Endothelial cell of umbilical vein (primary cell): ENCODE results near the gene TCAP. TPM values are rescaled to one million over a fixed set of nuclear protein-coding genes. Genes with fewer than 3 reads are reported as not detected.

Experiments used
- BruUV-seq: library from RNA; stranded (reverse); fragments of 400-500 nt; replicated peaks from 2 replicates; lab custom pipeline; 2021; lab: Mats Ljungman, UMichigan
- CTCF ChIA-PET: fragments of 300-600, 350-600 bp; sonication (Branson Sonifier 250); formaldehyde crosslinking; loops from one replicate; lab custom pipeline; 2021; ENCODE audit warnings: antibody characterized with exemption, inconsistent platforms; lab: Charles Lee
- POLR2A ChIA-PET: fragments of 300-600, 350-600 bp; sonication (Branson Sonifier 250); formaldehyde crosslinking; loops from one replicate; lab custom pipeline; 2021; ENCODE audit warnings: antibody characterized with exemption, inconsistent platforms; lab: Charles Lee
- DNase-seq: peaks from one replicate; pipeline ENCODE4 v3.0.0-alpha.2; 2011; ENCODE audit warnings: low read depth, low spot score
- FAIRE-seq: peaks from 2 replicates; lab custom pipeline; 2011; peaks lifted over from hg19 to GRCh38; lab: Jason Lieb, UNC
- H2AFZ ChIP-seq: 2 replicates; pipeline ENCODE4 v1.6.0; 2012; ENCODE audit warnings: low read depth, low read length, control low read depth, inconsistent platforms
- H3K27ac ChIP-seq: 2 replicates; pipeline ENCODE4 v1.5.1; 2011; ENCODE audit warnings: low read depth, mild to moderate bottlenecking, control low read depth, low read length, moderate library complexity; ENCODE audit not compliant: insufficient read depth
- H3K27me3 ChIP-seq, 2 experiments: 2 replicates each; pipeline versions ENCODE4 v1.6.0 to v1.6.1; 2011; ENCODE audit warnings: low read length in 2 of 2, mixed read lengths in 1 of 2; ENCODE audit not compliant: control insufficient read depth in 2 of 2, insufficient read depth in 2 of 2
- H3K36me3 ChIP-seq, 2 experiments: 2 replicates in 1 of 2; 3 replicates in 1 of 2; pipeline ENCODE4 v1.5.1; 2011; ENCODE audit warnings: low read length in 2 of 2, mild to moderate bottlenecking in 1 of 2, moderate library complexity in 1 of 2; ENCODE audit not compliant: control insufficient read depth in 2 of 2, insufficient read depth in 2 of 2; ENCODE audit errors: extremely low read depth in 1 of 2
- H3K4me1 ChIP-seq: 3 replicates; pipeline ENCODE4 v1.5.1; 2011; ENCODE audit warnings: mild to moderate bottlenecking, low read length; ENCODE audit not compliant: control insufficient read depth, insufficient read depth; ENCODE audit errors: extremely low read depth
- H3K4me2 ChIP-seq: 2 replicates; pipeline ENCODE4 v1.6.1; 2011; ENCODE audit warnings: low read length, control low read depth, mixed read lengths; ENCODE audit not compliant: insufficient read depth
- H3K4me3 ChIP-seq, 3 experiments: fragments of 200-600 bp in 1 of 3; sonication (generic), shearing (Covaris generic) in 1 of 3; replicated peaks in 1 of 3; 2 replicates each; pipeline ENCODE4 v1.5.1; 2011 to 2016; ENCODE audit warnings: control low read depth in 3 of 3, low read length in 3 of 3, mild to moderate bottlenecking in 2 of 3, inconsistent platforms in 1 of 3, low read depth in 1 of 3, moderate library complexity in 1 of 3; ENCODE audit not compliant: insufficient read depth in 1 of 3
- H3K79me2 ChIP-seq: 2 replicates; pipeline ENCODE4 v1.6.0; 2012; ENCODE audit warnings: low read length, inconsistent platforms; ENCODE audit not compliant: control insufficient read depth, insufficient read depth
- H3K9ac ChIP-seq: replicated peaks from 2 replicates; pipeline ENCODE3; 2011; ENCODE audit warnings: low read length, control low read depth; ENCODE audit not compliant: insufficient read depth; ENCODE audit errors: extremely low read depth
- H3K9me1 ChIP-seq: replicated peaks from 3 replicates; pipeline ENCODE4 v1.6.0; 2011; ENCODE audit warnings: mild to moderate bottlenecking, low read length; ENCODE audit not compliant: control insufficient read depth, insufficient read depth; ENCODE audit errors: extremely low read depth
- H3K9me3 ChIP-seq: replicated peaks from 2 replicates; pipeline ENCODE4 v1.5.1; 2012; ENCODE audit warnings: low read length, inconsistent platforms; ENCODE audit not compliant: control insufficient read depth, insufficient read depth
- H4K20me1 ChIP-seq: replicated peaks from 2 replicates; pipeline ENCODE3; 2011; ENCODE audit warnings: mild to moderate bottlenecking, low read length; ENCODE audit not compliant: control insufficient read depth, insufficient read depth; ENCODE audit errors: extremely low read depth
- MYC ChIP-seq: IDR thresholded peaks from one replicate; pipeline ENCODE4 v1.6.1; 2011; ENCODE audit warnings: mild to moderate bottlenecking, low read depth, low read length
- dilution Hi-C: fragments of 300-500 bp; cut with MboI; formaldehyde crosslinking; loops from one replicate; pipeline ENCODE4 v1.15.0; 2019; ENCODE audit warnings: low sequenced_read_pairs; ENCODE audit not compliant: extremely low pct_ligation_motif_present
- intact Hi-C: fragments of 100-400 bp; cut with micrococcal nuclease; formaldehyde crosslinking; loops from one replicate; pipeline ENCODE4 v1.10.0; 2022
- polyA plus RNA-seq, 4 experiments: library from polyadenylated mRNA; depleted of rRNA in 3 of 4; stranded (reverse) in 3 of 4; unstranded in 1 of 4; fragments of >200 nt; gene quantifications; 2 replicates each; pipeline versions ENCODE4 v1.2.1 to v1.2.3, GENCODE V29; 2011 to 2012; ENCODE audit warnings: missing spikeins in 1 of 4
- total RNA-seq: library from RNA; stranded (reverse); gene quantifications from 2 replicates; pipeline ENCODE4 v1.2.3, GENCODE V29; 2021
- TF ChIP-seq, protein P1 (sequence below), 2 donors: IDR thresholded peaks; 1 replicate in 1 of 2; 2 replicates in 1 of 2; pipeline ENCODE4 v1.5.1; 2011; ENCODE audit warnings: low read length in 2 of 2, mild to moderate bottlenecking in 2 of 2, moderate library complexity in 2 of 2, control low read depth in 1 of 2, inconsistent platforms in 1 of 2, low read depth in 1 of 2; ENCODE audit not compliant: insufficient read depth in 1 of 2; ENCODE audit errors: extremely low read depth in 1 of 2

TCAP gene
- total and polyA plus RNA-seq, 2 donors (not counting 3 experiments of a cell fraction or from before 2014, with no cell fraction given) = 0.51 to 0.93 TPM

DNA sequence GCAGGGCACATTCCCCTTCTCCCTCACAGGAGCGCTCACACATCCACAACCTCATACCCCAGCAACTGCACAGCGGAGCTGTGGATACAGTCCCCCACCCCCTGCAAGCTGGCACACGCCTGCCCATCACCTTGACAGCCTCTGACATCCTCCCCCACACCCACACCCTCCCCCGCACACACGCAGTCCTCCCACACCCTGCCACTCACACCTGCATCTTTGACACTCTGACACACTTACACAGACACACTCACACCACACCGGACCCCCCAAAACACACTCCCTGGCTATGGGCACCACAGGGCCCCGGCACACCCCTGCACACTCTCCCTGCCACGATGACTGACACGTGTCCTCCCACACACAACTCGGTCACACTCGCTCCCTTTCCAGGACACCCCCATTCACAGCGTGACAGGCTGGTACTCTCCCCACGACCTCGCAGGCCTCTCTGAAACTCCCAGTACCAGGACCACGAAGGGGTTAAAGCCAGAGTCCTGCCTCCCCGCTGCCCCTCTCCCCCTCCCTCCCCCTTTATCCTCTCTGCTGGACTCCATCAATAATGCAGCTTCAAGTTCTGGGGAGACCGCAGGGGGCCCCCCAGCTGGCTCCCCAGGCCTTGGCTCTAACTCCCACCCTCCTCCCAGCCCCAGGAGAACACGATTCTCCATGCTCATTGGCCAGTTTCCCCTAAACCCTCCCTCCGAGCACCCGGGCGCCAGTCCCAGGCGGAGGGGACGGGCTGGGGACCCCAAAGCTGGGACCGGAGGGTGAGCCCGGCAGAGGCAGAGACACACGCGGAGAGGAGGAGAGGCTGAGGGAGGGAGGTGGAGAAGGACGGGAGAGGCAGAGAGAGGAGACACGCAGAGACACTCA, 38.7 kb upstream of the TCAP start, which contains the start of gene PPP1R1B:
TSS of gene PPP1R1B (plus strand) at position 782 of the 876 bp plus-strand sequence. CDS start 441 bp downstream, outside the sequence.
- intact Hi-C loops = loop anchor here (10.0 kb wide), 1 partner anchor 328 kb away; no protein-coding TSS in a partner anchor
- no peaks in the 10 kb centered on the region for H3K79me2 ChIP-seq
- ChIA-PET POLR2A (no interaction called here), CTCF (interaction anchor here (2.4 to 3.4 kb wide), 3 partner anchors 7 to 79 kb away, joined by 17 to 70 read pairs (median 47); no protein-coding TSS in a partner anchor)
- H3K9me1 ChIP-seq = no peaks in the 10 kb centered on the region
- no peak for TF ChIP-seq MYC
- TF ChIP-seq, protein P1, sequence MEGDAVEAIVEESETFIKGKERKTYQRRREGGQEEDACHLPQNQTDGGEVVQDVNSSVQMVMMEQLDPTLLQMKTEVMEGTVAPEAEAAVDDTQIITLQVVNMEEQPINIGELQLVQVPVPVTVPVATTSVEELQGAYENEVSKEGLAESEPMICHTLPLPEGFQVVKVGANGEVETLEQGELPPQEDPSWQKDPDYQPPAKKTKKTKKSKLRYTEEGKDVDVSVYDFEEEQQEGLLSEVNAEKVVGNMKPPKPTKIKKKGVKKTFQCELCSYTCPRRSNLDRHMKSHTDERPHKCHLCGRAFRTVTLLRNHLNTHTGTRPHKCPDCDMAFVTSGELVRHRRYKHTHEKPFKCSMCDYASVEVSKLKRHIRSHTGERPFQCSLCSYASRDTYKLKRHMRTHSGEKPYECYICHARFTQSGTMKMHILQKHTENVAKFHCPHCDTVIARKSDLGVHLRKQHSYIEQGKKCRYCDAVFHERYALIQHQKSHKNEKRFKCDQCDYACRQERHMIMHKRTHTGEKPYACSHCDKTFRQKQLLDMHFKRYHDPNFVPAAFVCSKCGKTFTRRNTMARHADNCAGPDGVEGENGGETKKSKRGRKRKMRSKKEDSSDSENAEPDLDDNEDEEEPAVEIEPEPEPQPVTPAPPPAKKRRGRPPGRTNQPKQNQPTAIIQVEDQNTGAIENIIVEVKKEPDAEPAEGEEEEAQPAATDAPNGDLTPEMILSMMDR (IDR thresholded peaks at IDR 0.05; ENCODE audit: extremely low read depth in 1 of 2, insufficient read depth in 1 of 2, low read depth in 1 of 2, low read length in 2 of 2) = no peak
- H3K36me3 ChIP-seq = no peaks in the 10 kb centered on the region
- H3K27me3 ChIP-seq = peaks cover 51 to 54% of the 10 kb centered on the region in 2 experiments
- no TSS peak for BruUV-seq
- DNase-seq = no peak
- no peak within 1 kb of the TSS for H3K4me2 ChIP-seq
- no peak within 1 kb of the TSS for H3K4me3 ChIP-seq
- FAIRE-seq = no peak
- dilution Hi-C loops = no loop called here
- H3K9ac ChIP-seq = no peak within 1 kb of the TSS
- H3K4me1 ChIP-seq = no peaks in the 10 kb centered on the region
- H2AFZ ChIP-seq = no peak within 1 kb of the TSS
- no peaks in the 10 kb centered on the region for H3K9me3 ChIP-seq
- no peaks in the 10 kb centered on the region for H4K20me1 ChIP-seq
- H3K27ac ChIP-seq = no peak within 1 kb of the TSS
